ENCODE data around the gene INTS1.

Gene INTS1

GRCh38 chr7:1494866-1495563, 9.2 kb downstream of the INTS1 start:
- Histone ChIP-seq H3K4me1 (ENCODE audit: control insufficient read depth, insufficient read depth, low read length, unreplicated experiment) (no peaks in the 10 kb centered on the region), H2AFZ (ENCODE audit: low read length, unreplicated experiment) (no peak overlapping the region), H3K27me3 (ENCODE audit: insufficient read depth, low read length) (no peaks in the 10 kb centered on the region), H3K27ac (ENCODE audit: low read depth, low read length) (no peak overlapping the region), H3K79me2 (ENCODE audit: control insufficient read depth, insufficient read depth, low read length, unreplicated experiment) (no peaks in the 10 kb centered on the region), H3K36me3 (ENCODE audit: insufficient read depth, low read length) (peaks cover 7% of the 10 kb centered on the region; the same call in 1 of the 2 replicates), H3K4me3 (ENCODE audit: low read depth, low read length) (no peak overlapping the region)

GRCh38 chr7:1494447-1494846, 9.7 kb downstream of the INTS1 start:
- Histone ChIP-seq H3K36me3 (ENCODE audit: insufficient read depth, low read length) (peaks cover 7% of the 10 kb centered on the region; the same call in 1 of the 2 replicates), H3K4me3 (ENCODE audit: low read depth, low read length) (no peak overlapping the region), H3K4me1 (ENCODE audit: control insufficient read depth, insufficient read depth, low read length, unreplicated experiment) (no peaks in the 10 kb centered on the region), H3K27me3 (ENCODE audit: insufficient read depth, low read length) (no peaks in the 10 kb centered on the region), H3K27ac (ENCODE audit: low read depth, low read length) (no peak overlapping the region), H2AFZ (ENCODE audit: low read length, unreplicated experiment) (no peak overlapping the region), H3K79me2 (ENCODE audit: control insufficient read depth, insufficient read depth, low read length, unreplicated experiment) (no peaks in the 10 kb centered on the region)

GRCh38 chr7:1493571-1493970, 10.6 kb downstream of the INTS1 start:
- H2AFZ ChIP-seq (ENCODE audit: low read length, unreplicated experiment): no peak overlapping the region
- H3K27me3 ChIP-seq (ENCODE audit: insufficient read depth, low read length): no peaks in the 10 kb centered on the region
- no peaks in the 10 kb centered on the region for H3K79me2 ChIP-seq (ENCODE audit: control insufficient read depth, insufficient read depth, low read length, unreplicated experiment)
- H3K36me3 ChIP-seq (ENCODE audit: insufficient read depth, low read length): peaks cover 7% of the 10 kb centered on the region; the same call in 1 of the 2 replicates
- no peaks in the 10 kb centered on the region for H3K4me1 ChIP-seq (ENCODE audit: control insufficient read depth, insufficient read depth, low read length, unreplicated experiment)
- no peak overlapping the region for H3K4me3 ChIP-seq (ENCODE audit: low read depth, low read length)
- H3K27ac ChIP-seq (ENCODE audit: low read depth, low read length): no peak overlapping the region

GRCh38 chr7:1493129-1493528, 11.1 kb downstream of the INTS1 start:
- Histone ChIP-seq H3K79me2 (ENCODE audit: control insufficient read depth, insufficient read depth, low read length, unreplicated experiment) (no peaks in the 10 kb centered on the region), H3K4me1 (ENCODE audit: control insufficient read depth, insufficient read depth, low read length, unreplicated experiment) (no peaks in the 10 kb centered on the region), H2AFZ (ENCODE audit: low read length, unreplicated experiment) (no peak overlapping the region), H3K27ac (ENCODE audit: low read depth, low read length) (no peak overlapping the region), H3K4me3 (ENCODE audit: low read depth, low read length) (no peak overlapping the region), H3K36me3 (ENCODE audit: insufficient read depth, low read length) (peaks cover 7% of the 10 kb centered on the region; the same call in 1 of the 2 replicates), H3K27me3 (ENCODE audit: insufficient read depth, low read length) (no peaks in the 10 kb centered on the region)

GRCh38 chr7:1492640-1493039, 11.5 kb downstream of the INTS1 start:
- Histone ChIP-seq H3K36me3 (ENCODE audit: insufficient read depth, low read length) (peaks cover 7% of the 10 kb centered on the region; the same call in 1 of the 2 replicates), H3K4me1 (ENCODE audit: control insufficient read depth, insufficient read depth, low read length, unreplicated experiment) (no peaks in the 10 kb centered on the region), H3K79me2 (ENCODE audit: control insufficient read depth, insufficient read depth, low read length, unreplicated experiment) (no peaks in the 10 kb centered on the region), H3K27me3 (ENCODE audit: insufficient read depth, low read length) (no peaks in the 10 kb centered on the region), H2AFZ (ENCODE audit: low read length, unreplicated experiment) (no peak overlapping the region), H3K4me3 (ENCODE audit: low read depth, low read length) (no peak overlapping the region), H3K27ac (ENCODE audit: low read depth, low read length) (no peak overlapping the region)

GRCh38 chr7:1492221-1492620, 12.0 kb downstream of the INTS1 start:
- Histone ChIP-seq H2AFZ (ENCODE audit: low read length, unreplicated experiment) (no peak overlapping the region), H3K4me3 (ENCODE audit: low read depth, low read length) (no peak overlapping the region), H3K27ac (ENCODE audit: low read depth, low read length) (no peak overlapping the region), H3K27me3 (ENCODE audit: insufficient read depth, low read length) (no peaks in the 10 kb centered on the region), H3K4me1 (ENCODE audit: control insufficient read depth, insufficient read depth, low read length, unreplicated experiment) (no peaks in the 10 kb centered on the region), H3K36me3 (ENCODE audit: insufficient read depth, low read length) (peaks cover 7% of the 10 kb centered on the region; the same call in 1 of the 2 replicates), H3K79me2 (ENCODE audit: control insufficient read depth, insufficient read depth, low read length, unreplicated experiment) (no peaks in the 10 kb centered on the region)

GRCh38 chr7:1490837-1491236, 13.4 kb downstream of the INTS1 start:
- Histone ChIP-seq H3K4me3 (ENCODE audit: low read depth, low read length) (no peak overlapping the region), H3K79me2 (ENCODE audit: control insufficient read depth, insufficient read depth, low read length, unreplicated experiment) (no peaks in the 10 kb centered on the region), H3K4me1 (ENCODE audit: control insufficient read depth, insufficient read depth, low read length, unreplicated experiment) (no peaks in the 10 kb centered on the region), H2AFZ (ENCODE audit: low read length, unreplicated experiment) (no peak overlapping the region), H3K36me3 (ENCODE audit: insufficient read depth, low read length) (peaks cover 5% of the 10 kb centered on the region; the same call in 1 of the 2 replicates), H3K27me3 (ENCODE audit: insufficient read depth, low read length) (no peaks in the 10 kb centered on the region), H3K27ac (ENCODE audit: low read depth, low read length) (no peak overlapping the region)

GRCh38 chr7:1489336-1489735, 14.9 kb downstream of the INTS1 start:
- Histone ChIP-seq H3K36me3 (ENCODE audit: insufficient read depth, low read length) (peaks cover 5% of the 10 kb centered on the region; the same call in 1 of the 2 replicates), H3K4me1 (ENCODE audit: control insufficient read depth, insufficient read depth, low read length, unreplicated experiment) (no peaks in the 10 kb centered on the region), H2AFZ (ENCODE audit: low read length, unreplicated experiment) (no peak overlapping the region), H3K27ac (ENCODE audit: low read depth, low read length) (no peak overlapping the region), H3K27me3 (ENCODE audit: insufficient read depth, low read length) (no peaks in the 10 kb centered on the region), H3K79me2 (ENCODE audit: control insufficient read depth, insufficient read depth, low read length, unreplicated experiment) (no peaks in the 10 kb centered on the region), H3K4me3 (ENCODE audit: low read depth, low read length) (no peak overlapping the region)

GRCh38 chr7:1488016-1488415, 16.2 kb downstream of the INTS1 start:
- H3K27ac ChIP-seq (ENCODE audit: low read depth, low read length): no peak overlapping the region
- no peaks in the 10 kb centered on the region for H3K79me2 ChIP-seq (ENCODE audit: control insufficient read depth, insufficient read depth, low read length, unreplicated experiment)
- no peak overlapping the region for H2AFZ ChIP-seq (ENCODE audit: low read length, unreplicated experiment)
- H3K4me3 ChIP-seq (ENCODE audit: low read depth, low read length): no peak overlapping the region
- peaks cover 5% of the 10 kb centered on the region; the same call in 1 of the 2 replicates for H3K36me3 ChIP-seq (ENCODE audit: insufficient read depth, low read length)
- no peaks in the 10 kb centered on the region for H3K4me1 ChIP-seq (ENCODE audit: control insufficient read depth, insufficient read depth, low read length, unreplicated experiment)
- no peaks in the 10 kb centered on the region for H3K27me3 ChIP-seq (ENCODE audit: insufficient read depth, low read length)

GRCh38 chr7:1487466-1487865, 16.7 kb downstream of the INTS1 start:
- Histone ChIP-seq H3K36me3 (ENCODE audit: insufficient read depth, low read length) (peaks cover 5% of the 10 kb centered on the region; the same call in 1 of the 2 replicates), H3K4me3 (ENCODE audit: low read depth, low read length) (no peak overlapping the region)

GRCh38 chr7:1486571-1486970, 17.6 kb downstream of the INTS1 start:
- Histone ChIP-seq H3K27me3 (ENCODE audit: insufficient read depth, low read length) (no peaks in the 10 kb centered on the region), H3K27ac (ENCODE audit: low read depth, low read length) (no peak overlapping the region), H3K4me1 (ENCODE audit: control insufficient read depth, insufficient read depth, low read length, unreplicated experiment) (no peaks in the 10 kb centered on the region), H2AFZ (ENCODE audit: low read length, unreplicated experiment) (no peak overlapping the region), H3K4me3 (ENCODE audit: low read depth, low read length) (no peak overlapping the region), H3K79me2 (ENCODE audit: control insufficient read depth, insufficient read depth, low read length, unreplicated experiment) (no peaks in the 10 kb centered on the region), H3K36me3 (ENCODE audit: insufficient read depth, low read length) (peaks cover 5% of the 10 kb centered on the region; the same call in 1 of the 2 replicates)

More at GRCh38 chr7:1487466-1487865, 16.7 kb downstream of the INTS1 start:
- Histone ChIP-seq H3K4me1 (ENCODE audit: control insufficient read depth, insufficient read depth, low read length, unreplicated experiment) (no peaks in the 10 kb centered on the region), H3K79me2 (ENCODE audit: control insufficient read depth, insufficient read depth, low read length, unreplicated experiment) (no peaks in the 10 kb centered on the region), H2AFZ (ENCODE audit: low read length, unreplicated experiment) (no peak overlapping the region), H3K27ac (ENCODE audit: low read depth, low read length) (no peak overlapping the region), H3K27me3 (ENCODE audit: insufficient read depth, low read length) (no peaks in the 10 kb centered on the region)
